Body of pancreas (tissue), 4 donors: ENCODE measurements around the gene CBR3. TPM values are rescaled to one million over a fixed set of nuclear protein-coding genes. Genes with fewer than 3 reads are reported as not detected.

Source experiments
- ATAC-seq: fragments of 150-250 bp; one replicate; pipeline ENCODE4 v1.9.1; 2016
- DNase-seq, 4 donors: peaks; one replicate each; pipeline ENCODE4 v3.0.0-alpha.2; 2019
- H3K27ac ChIP-seq, 4 donors: fragments of 200-600 bp; sonication (generic); 1 replicate in 3 of 4; 2 replicates in 1 of 4; pipeline versions ENCODE4 v1.5.1 to v1.6.1; 2016 to 2019; ENCODE audit warnings: mild to moderate bottlenecking in 1 of 4, mixed read lengths in 1 of 4, moderate library complexity in 1 of 4
- H3K27me3 ChIP-seq, 2 donors: fragments of 200-600 bp; sonication (generic); one replicate each; pipeline ENCODE4 v1.6.0; 2016; ENCODE audit warnings: mild to moderate bottlenecking in 1 of 2
- H3K36me3 ChIP-seq, 2 donors: fragments of 200-600 bp; sonication (generic); replicated peaks in 1 of 2; 2 replicates each; pipeline ENCODE4 v1.5.1; 2016; ENCODE audit warnings: low read depth in 2 of 2; ENCODE audit not compliant: insufficient read depth in 1 of 2
- H3K4me1 ChIP-seq: fragments of 200-600 bp; sonication (generic); one replicate; pipeline ENCODE4 v1.6.0; 2016
- H3K4me3 ChIP-seq, 2 donors: fragments of 200-600 bp; sonication (generic); 1 replicate in 1 of 2; 2 replicates in 1 of 2; pipeline ENCODE4 v1.5.1; 2016 to 2019
- H3K9me3 ChIP-seq, 3 donors: fragments of 200-600 bp; sonication (generic); 1 replicate in 2 of 3; 2 replicates in 1 of 3; pipeline ENCODE4 v1.5.1; 2016
- CTCF ChIP-seq, 7 experiments: fragments of 450-650 bp in 4 of 7; fragments of 200-600 bp in 3 of 7; sonication (generic) in 3 of 7; IDR thresholded peaks; one replicate each; pipeline ENCODE4 v1.5.1; 2016 to 2019; ENCODE audit warnings: antibody characterized with exemption in 7 of 7
- POLR2A ChIP-seq, 3 donors: fragments of 450-650 bp; IDR thresholded peaks; one replicate each; pipeline ENCODE4 v1.6.1; 2016; ENCODE audit warnings: antibody characterized with exemption in 3 of 3, mild to moderate bottlenecking in 2 of 3
- WGBS, 2 donors: methylation state at CpG; one replicate each; pipeline ENCODE4 v1.1.5; 2017; 5-methylcytosine and 5-hydroxymethylcytosine counted together
- intact Hi-C: fragments of 100-400 bp; cut with DNase I; formaldehyde crosslinking; loops from one replicate; pipeline ENCODE4 v1.15.1; 2023
- total RNA-seq, 2 donors: library from RNA; depleted of rRNA; stranded (reverse); fragments of >200 nt; gene quantifications; one replicate each; pipeline ENCODE4 v1.1.0, GENCODE V29; 2016

The CBR3 gene
- total RNA-seq, 2 donors from 2014 or later: 0.52 to 1.3 TPM

GRCh38 chr21:36171336-36171735 lies 36.5 kb downstream of the CBR3 start:
- Histone ChIP-seq H3K4me3 (no peak overlapping the region), H3K9me3 (no peaks in the 10 kb centered on the region), H3K36me3 (no peaks in the 10 kb centered on the region), H3K27me3 (no peaks in the 10 kb centered on the region), H3K27ac (peak overlapping the region in 1 of 4 donors; percentile 16), H3K4me1 (no peaks in the 10 kb centered on the region)
- no peak for ATAC-seq
- no peak for DNase-seq
- intact Hi-C loops: no loop called here
- no peak for TF ChIP-seq POLR2A (IDR thresholded peaks at IDR 0.05)
- no peak for TF ChIP-seq CTCF (IDR thresholded peaks at IDR 0.05)
- WGBS, 2 donors: 76 to 79% methylated on average over 5 of the region's 5 CpGs

GRCh38 chr21:36171741-36172331 lies 37.0 kb downstream of the CBR3 start:
- H3K36me3 ChIP-seq: no peaks in the 10 kb centered on the region
- no peak for DNase-seq
- no peak for ATAC-seq
- no peaks in the 10 kb centered on the region for H3K4me1 ChIP-seq
- no peaks in the 10 kb centered on the region for H3K27me3 ChIP-seq
- intact Hi-C loops: no loop called here
- H3K4me3 ChIP-seq: no peak overlapping the region
- TF ChIP-seq POLR2A (IDR thresholded peaks at IDR 0.05): no peak
- TF ChIP-seq CTCF (IDR thresholded peaks at IDR 0.05): no peak
- 69 to 81% methylated on average over 8 to 9 of the region's 9 CpGs for WGBS, 2 donors
- H3K9me3 ChIP-seq: no peaks in the 10 kb centered on the region
- H3K27ac ChIP-seq: peak overlapping the region in 1 of 4 donors; percentile 16

- WGBS, 2 donors: 97% methylated on average over 6 of the region's 6 CpGs
- no peaks in the 10 kb centered on the region for H3K4me1 ChIP-seq
These were observed 39.9 kb downstream of the CBR3 start for GRCh38 chr21:36174780-36175179.

GRCh38 chr21:36175771-36176565 lies 41.1 kb downstream of the CBR3 start:
- no peak for ATAC-seq

More at GRCh38 chr21:36174780-36175179, 39.9 kb downstream of the CBR3 start:
- intact Hi-C loops: no loop called here
- DNase-seq (no peak), ATAC-seq (no peak)
- H3K27me3 ChIP-seq: no peaks in the 10 kb centered on the region
- H3K4me3 ChIP-seq: no peak overlapping the region
- TF ChIP-seq CTCF (IDR thresholded peaks at IDR 0.05): no peak
- no peak for TF ChIP-seq POLR2A (IDR thresholded peaks at IDR 0.05)
- H3K9me3 ChIP-seq: no peaks in the 10 kb centered on the region
- H3K27ac ChIP-seq: no peak overlapping the region
- no peaks in the 10 kb centered on the region for H3K36me3 ChIP-seq

GRCh38 chr21:36178349-36178748 lies 43.5 kb downstream of the CBR3 start:
- Histone ChIP-seq H3K9me3 (no peaks in the 10 kb centered on the region), H3K4me1 (no peaks in the 10 kb centered on the region), H3K27me3 (no peaks in the 10 kb centered on the region), H3K4me3 (no peak overlapping the region), H3K27ac (no peak overlapping the region), H3K36me3 (no peaks in the 10 kb centered on the region)
- DNase-seq (no peak), ATAC-seq (no peak)
- TF ChIP-seq POLR2A (IDR thresholded peaks at IDR 0.05): no peak
- no peak for TF ChIP-seq CTCF (IDR thresholded peaks at IDR 0.05)
- intact Hi-C loops: no loop called here
- WGBS, 2 donors: 81 to 96% methylated on average over 2 of the region's 2 CpGs

More at GRCh38 chr21:36175771-36176565, 41.1 kb downstream of the CBR3 start:
- H3K27ac ChIP-seq: no peak overlapping the region
- H3K4me1 ChIP-seq: no peaks in the 10 kb centered on the region
- no peaks in the 10 kb centered on the region for H3K27me3 ChIP-seq
- no peak overlapping the region for H3K4me3 ChIP-seq
- 79 to 81% methylated on average over 7 of the region's 7 CpGs for WGBS, 2 donors
- no peaks in the 10 kb centered on the region for H3K36me3 ChIP-seq
- DNase-seq: no peak
- no peaks in the 10 kb centered on the region for H3K9me3 ChIP-seq
- TF ChIP-seq POLR2A (IDR thresholded peaks at IDR 0.05): no peak
- intact Hi-C loops: no loop called here
